SKM-1 (cell line): ENCODE results near the gene CENPB.

Source experiments
- DNase-seq: peaks from one replicate; lab custom pipeline; 2025; ENCODE audit not compliant: unreplicated experiment; lab: John Stamatoyannopoulos, UW

Gene CENPB

DNA sequence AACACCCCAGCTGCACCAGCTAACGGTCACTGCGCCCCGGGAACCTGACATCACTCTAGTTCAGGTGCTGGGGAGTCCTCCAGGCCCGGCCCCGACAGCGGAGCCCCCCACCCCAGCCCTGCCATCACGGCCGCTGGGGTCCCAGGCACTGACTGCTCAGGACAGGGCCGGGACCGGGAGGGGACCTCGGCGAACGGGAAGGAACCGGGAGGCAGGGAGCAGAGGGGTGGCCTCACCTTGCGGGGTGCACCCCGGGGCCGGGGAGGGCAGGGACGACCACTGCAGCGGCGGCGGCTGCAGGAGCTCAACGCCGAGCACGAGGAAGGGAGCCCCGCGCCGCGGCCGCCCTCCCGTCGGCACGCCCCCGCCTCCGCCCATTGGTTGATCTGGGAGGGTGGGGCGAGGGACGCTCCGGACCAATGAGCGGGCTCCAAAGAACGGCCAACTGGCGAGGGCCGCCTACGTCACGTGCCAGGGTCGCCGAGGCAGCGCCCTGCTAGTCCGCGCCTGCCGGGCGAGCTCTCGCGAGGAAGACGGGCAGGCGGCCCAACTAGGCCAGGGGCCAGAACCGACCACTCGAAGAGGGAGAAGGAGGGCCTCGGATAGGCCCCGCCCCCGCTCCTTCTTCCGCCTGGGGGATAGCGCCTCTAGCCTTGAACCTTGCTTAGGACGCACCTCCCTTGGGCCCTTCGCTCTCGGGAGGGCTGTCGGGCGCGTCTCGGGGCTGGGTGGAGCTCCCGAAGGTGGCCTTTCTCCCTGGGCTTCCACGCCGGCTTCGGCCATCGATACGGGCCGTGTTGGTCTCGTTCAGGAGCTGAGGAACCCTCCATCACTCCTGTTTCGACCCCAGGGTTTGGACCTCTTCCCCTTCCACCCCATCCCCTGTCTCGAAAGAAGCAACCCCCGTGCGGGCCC lies 18.9 kb downstream of the CENPB start, which contains the start of gene ADISSP:
ADISSP (minus strand) TSS at position 327 of the 915 bp plus-strand sequence. CDS start 7,653 bp downstream, outside the sequence.
- peak; percentile 81 for DNase-seq

DNA sequence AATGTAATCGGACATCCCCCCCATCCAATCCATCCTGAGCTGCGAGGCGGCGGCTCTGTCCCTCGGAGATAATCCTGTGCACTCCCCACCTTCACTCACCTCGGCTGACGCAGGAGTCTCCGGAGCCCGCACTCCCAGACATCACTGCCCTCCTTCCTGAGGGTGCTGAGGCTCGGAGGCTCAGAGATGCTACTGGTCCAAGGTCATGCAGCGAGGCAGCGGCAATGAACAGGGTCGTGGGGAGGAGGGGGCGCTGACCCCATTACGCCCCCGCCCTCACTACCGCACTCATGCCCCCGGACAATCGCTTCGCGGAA lies 19.5 kb downstream of the CENPB start:
- no peak for DNase-seq

DNA sequence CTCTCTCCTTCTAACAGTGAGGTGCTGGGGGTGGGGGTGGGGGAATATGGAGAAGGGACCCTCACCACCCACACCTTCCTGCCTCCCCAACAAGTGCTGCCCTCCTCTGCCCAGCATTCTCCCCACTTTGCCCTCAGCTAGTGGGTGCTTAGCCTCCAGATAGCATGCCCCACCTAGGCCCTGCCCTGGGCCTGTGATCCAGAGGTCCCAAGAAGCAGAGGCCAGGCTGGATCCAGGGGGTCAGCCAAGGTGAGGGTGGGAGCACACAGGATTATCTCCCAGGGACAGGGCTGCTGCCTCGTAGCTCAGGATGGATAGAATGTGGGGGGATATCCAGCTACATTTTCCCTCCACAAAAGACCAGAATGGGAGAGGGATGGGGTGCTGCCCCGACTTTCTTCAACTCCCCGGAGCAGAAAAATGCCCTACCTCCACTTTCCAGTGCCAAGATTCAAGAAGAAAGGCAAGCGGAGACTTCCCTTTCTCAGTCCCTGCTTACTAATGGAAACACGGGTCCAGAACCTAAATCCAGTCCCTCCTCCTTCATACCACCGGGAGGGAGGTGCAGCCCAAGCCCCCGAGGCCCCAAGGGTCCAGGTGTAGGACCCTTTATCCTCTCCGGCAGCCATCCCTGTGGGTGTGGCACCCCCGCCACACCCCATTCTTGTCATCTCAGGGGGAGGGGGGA lies 20.0 kb downstream of the CENPB start:
- no peak for DNase-seq

DNA sequence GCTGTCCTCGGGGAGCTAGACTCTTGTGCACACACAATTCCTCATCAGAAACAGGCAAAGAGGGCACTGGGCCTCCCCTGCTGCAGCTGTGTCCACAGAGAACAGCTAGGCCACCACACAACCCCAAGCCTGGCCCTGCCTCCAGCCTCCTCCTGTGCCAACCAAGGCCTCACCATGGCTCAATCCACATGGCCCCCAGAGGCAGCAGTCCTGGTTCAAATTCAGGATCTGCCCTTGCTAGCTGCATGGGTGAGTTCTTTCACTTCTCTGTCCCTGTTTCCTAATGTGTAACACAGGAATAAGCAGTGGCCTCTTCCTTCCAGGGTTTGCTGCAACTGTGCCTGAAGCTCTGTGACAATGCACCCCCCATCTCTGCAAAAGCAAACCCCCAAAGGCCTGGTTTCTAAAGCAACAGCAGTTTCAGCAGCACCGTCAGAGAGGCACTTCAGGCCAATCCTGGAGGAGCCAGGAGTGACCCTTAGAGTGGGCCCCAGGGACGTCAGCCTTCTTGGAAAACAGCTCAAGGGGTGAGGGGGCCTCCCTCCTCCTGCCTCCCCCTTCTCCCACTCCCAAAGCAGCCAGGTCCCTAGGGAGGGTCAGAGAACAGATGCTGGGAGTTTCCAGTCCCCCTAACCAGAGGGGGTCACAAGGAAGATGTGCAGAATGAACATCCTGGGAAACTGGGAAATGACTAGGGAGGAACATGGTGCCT lies 21.2 kb downstream of the CENPB start:
- DNase-seq = no peak

DNA sequence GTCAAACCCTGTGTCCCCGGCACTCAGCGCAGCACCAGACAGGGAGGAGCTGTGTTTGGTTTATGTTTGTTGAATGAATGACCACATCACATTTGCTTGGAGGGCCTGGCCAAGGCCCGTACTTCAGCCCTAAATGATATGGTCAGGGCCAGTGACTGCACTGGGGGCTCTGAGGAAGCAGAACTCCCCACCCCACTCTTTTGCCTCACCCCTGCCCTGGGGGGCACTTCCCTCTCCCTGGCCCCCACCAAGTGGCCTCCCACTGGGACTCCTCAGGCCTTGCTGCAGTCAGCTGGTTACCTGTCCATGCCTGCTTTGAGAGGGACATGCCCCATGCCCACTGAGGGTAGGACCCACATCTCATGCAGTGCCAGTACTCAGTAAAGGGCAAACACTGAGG lies 21.9 kb downstream of the CENPB start:
- no peak for DNase-seq

DNA sequence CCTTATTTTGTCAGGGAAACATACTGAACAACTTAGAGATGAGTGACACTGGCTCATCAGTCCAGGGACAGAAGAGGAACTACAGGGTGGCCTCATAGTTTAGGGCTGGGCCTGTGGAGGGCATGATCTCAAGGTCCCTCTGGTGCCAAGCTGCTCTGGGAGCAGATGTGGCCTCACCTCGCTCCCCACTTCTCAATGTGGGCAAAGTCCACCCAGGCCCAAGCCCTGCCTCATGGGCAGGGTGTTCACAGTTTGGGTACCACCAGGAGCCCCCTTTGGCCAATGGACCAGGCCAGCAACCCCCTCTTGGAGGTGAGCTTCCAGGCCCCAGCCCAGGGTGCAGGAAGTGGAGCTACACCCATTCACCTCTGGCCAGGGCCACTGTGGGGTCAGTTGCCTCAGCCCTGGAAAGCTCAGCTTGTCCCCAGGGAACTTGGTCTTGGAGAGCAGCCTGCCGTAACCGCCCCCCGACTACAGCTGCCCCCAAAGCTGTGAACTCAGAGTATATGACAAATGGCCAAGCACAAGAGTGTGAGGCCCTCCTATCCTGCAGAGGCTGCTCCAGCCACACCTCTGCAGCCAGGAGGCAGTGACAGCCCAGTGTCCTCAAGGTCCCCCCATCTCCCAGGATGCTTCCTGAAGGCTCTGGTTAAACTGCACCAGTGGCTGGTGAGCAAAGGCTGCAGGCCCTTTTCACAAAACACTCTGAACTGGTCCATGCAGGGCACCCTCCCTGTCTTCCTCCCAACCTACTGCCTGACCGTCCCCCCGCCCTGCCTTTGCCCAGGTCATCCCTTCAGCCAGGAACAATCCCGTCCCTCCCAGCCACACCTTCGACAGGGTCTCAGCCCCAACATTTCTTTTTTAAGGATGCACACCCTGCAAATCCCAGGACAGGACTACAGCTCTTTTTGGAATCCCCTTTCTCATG lies 22.6 kb downstream of the CENPB start:
- DNase-seq = no peak

DNA sequence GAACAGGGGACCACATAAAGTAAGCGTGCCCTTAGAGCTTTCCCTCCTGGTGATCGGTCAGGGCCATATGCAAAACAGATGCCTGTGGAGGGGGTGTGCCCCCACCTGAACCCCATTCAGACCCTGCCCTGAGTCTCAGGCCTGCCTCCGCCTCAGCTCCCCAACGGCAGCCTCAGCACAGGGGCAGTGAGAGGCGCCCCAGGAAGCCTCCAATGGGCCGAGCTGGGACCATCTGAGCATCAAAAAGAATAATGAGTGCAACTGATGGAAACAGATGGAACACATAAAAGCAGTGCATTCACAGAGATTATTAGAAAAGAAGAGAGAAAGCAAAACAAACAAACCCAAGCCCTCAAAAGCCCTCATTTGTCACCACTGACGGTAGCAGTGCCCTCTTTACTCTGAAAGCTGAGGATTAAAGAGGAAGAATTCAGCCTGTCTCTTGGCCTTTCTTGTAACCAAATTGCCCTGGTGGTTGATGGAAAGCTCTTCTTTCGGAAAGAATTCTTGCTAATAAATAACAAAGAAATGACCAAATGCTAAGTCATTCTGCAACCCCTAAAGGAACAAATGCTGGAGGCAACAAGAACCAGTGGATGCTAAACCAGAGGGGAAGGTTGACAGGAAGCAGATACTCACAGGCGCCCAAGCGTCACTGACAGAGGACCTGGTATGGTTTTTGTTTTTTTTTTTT lies 25.7 kb downstream of the CENPB start:
- DNase-seq = no peak

DNA sequence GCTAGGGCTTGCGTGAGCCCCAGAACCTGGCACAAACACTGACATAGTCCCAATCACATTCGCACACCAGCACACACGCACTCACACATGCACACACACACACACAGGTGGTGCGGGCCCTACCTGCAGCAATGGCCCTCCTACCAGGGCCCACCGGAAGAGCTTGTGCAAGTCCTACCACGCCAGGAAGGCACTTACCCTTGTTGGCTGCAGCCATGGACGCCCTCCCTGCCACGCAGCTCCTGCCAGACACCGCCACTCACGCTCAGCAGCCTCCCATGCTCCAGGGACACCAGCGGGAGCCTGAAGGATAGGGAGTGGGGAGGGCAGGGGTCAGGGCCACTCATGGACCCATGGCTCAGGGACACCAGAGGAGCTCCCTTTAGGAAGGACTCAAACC lies 26.7 kb downstream of the CENPB start:
- no peak for DNase-seq

DNA sequence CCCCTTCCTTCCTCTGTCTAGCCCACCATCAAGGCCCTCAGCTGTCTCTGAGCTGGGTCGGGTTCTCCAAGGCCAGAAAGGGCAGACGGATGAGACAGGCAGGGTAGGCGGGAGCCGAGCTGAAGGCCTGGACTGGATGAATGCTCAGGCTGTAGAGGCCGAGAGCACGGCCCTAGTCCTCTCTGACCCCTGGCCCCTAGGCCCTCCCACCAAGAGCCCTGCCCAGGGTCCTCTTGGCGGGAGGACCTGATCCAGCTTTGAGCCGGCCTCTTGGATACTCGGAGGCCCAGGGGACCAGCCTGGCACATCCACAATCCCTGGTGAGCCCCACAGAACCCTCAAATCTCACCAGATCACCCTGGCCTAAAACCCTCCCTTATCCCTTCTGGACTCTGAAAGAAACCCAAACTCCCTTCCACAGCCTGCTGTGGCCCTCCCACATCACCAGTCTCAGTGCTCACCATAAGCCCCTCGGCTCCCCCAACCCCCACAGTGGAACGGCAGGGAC lies 27.2 kb downstream of the CENPB start:
- no peak for DNase-seq

DNA sequence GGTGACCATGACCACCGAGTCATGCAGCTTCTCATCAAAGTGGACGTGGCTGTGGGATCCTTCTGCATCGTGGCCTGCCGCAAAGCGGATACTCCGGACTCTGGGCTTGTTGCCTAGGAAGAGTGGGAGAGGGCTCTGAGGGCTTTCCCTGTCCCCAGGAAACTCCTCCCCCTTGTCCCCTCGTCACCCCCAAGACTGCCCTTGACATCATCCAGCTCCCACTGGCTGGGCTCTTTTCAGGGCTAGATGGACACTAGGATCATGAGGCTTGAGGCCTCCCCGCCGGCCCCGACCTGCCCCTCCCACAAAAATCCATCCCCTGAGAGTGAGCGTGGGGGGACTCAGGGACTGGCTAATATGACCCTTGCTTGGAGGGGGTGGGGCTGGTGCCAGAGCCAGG lies 28.0 kb downstream of the CENPB start:
- no peak for DNase-seq

DNA sequence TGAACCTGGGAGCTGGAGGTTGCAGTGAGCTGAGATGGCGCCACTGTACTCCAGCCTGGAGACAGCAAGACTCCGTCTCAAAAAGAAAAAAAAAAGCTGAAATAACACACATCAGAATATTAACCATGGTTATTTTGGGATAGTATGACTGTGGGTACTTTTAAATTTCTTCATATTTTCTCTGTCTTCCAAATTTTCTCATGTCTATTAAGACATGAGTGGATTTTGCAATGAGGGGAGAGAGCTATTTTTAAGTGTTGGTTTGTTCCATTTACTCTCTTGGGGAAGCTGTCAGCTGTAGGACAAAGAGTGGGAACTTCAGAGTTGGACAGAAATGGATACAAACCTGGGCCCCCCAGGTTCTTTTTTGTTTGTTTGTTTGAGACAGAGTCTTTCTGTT lies 29.3 kb downstream of the CENPB start:
- no peak for DNase-seq

DNA sequence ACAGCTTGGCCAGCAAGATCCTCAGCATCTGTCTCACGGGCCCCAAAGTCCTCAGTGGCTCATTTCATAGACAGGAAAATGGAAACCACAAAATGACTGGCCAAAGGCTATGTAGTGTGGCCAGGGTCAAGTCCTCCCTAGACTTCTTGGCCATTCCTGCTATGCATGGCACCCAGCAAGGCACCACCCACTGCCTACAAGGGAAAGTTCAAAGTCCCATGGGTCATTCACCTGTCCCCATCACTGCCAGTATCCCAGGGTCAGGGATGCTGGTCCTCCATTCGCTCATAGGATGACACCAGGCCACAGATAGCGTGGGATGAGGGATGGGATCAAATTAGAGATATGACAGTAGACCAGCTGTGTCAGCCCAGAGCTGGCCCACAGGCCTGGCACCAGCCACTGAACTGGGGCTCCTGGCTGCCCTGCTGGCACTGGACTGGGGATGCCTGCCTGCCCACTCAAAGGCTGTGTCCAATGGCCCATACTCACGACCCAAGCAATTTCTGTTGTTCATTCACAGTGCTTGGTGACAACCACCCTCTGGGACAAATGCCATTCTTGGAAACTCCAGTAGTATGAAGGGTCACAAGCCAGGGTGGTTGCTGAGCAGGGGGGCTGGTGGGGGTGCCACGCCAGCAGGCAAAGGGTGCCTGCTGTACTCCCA lies 30.6 kb downstream of the CENPB start:
- no peak for DNase-seq

DNA sequence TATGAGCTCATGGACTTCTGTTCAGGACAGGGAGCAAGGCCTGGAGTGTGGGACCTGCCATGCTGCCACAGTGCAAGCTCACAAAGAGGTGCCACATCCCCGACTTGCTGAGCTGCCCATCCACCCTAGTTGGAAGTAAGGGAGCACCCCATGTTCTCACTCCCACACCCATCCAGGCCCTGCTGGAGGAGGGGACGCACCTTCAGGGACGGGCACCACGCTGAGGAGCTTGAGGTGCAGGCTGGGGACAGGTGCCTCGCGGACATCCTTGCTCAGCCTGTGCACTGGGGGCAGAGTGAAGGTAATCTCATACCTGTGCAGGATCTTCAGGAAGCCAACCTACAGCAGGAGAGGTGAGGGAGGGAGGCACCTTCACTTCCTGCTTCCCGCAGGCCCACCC lies 31.3 kb downstream of the CENPB start:
- no peak for DNase-seq

DNA sequence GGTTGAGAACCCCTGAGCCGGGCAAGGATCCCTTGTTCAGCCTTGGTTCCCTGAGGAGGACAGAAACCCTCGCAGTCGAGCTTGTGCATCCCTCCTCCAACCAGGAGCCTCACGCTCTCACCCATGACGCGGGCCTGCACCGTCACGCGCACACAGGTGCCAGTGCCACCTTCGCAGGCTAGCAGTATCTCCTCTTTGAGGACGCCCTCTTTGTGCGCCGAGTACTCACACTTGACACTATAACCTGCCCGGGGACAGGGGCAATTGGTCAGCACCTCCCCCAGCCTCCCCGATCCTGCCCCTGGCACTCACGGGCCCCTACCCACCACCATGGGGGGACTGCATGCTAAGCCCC lies 32.3 kb downstream of the CENPB start:
- no peak for DNase-seq

DNA sequence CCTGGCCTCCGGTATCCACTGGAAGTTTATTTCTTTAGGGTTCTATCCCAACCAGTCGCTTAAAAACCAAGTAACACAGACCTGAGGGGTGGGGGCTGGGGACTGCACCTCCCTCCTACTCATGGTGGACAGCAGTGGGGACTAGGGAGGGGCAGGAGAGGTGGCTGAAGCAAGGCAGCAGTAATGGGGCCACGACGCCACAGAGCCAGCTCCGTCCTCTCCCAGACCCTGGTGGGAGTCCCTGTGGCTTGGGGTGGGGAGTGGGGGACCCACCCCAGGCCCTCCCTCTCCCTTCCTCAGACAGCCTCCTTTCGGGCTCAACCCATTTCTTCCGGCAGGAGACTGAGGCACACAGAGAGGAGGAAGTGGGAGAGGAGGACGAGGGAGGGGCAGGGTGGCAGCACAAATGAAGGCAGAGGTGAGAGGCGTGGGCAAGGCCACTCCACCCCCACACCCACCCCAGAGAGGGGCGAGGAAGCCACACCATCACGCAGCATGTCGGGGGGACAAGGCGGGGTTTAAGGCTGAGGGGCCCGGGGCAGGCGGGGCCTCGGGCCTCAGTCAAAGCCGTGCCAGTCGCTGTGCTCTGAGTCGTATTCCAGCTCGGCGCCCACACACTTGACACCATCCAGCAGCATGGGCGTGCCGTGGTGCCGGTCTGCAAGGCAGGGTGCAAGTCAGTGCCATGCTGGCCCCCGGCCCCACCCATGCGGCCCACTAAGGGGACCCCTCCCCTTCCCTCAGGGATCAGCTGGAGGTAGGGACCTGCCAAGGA lies 32.9 kb downstream of the CENPB start:
- no peak for DNase-seq

DNA sequence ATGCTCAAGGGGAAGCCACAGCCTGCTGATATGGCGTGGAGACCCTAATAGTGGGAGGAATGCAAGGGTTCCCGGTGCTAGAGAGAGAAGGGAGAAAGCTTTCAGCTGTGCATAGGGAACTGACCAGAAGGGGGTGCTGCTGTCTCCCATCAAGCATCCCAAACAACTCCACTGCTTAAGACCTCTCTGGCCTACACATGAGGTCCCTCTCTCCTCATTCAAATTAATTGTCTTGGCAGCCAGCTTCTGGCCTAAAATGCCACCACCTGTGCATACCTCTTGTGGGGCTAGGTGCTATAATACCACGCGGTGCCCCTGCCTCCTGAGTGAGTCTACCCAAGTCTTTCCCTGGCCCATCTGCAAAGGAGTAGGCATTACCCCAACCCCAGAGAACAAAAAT lies 33.4 kb downstream of the CENPB start:
- DNase-seq = peak; percentile 27

DNA sequence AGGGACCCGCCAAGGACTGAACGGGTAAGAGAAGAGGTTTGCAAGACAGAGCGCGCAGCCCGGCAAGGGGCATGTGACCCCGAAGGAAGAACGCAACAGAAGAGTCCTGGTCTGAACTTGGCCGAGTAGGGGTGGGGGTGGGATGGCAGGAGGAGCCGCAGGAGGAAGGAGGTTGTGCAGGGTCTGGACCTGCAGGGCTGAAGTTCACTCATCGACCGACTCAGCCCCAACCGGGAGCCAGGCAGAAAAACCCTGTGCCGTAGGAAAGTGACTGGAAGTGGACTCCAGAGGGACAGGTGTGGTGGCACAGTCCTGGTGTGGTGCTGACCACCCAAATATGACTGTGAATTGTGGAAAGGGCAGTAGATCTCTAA lies 34.2 kb downstream of the CENPB start:
- DNase-seq = no peak

DNA sequence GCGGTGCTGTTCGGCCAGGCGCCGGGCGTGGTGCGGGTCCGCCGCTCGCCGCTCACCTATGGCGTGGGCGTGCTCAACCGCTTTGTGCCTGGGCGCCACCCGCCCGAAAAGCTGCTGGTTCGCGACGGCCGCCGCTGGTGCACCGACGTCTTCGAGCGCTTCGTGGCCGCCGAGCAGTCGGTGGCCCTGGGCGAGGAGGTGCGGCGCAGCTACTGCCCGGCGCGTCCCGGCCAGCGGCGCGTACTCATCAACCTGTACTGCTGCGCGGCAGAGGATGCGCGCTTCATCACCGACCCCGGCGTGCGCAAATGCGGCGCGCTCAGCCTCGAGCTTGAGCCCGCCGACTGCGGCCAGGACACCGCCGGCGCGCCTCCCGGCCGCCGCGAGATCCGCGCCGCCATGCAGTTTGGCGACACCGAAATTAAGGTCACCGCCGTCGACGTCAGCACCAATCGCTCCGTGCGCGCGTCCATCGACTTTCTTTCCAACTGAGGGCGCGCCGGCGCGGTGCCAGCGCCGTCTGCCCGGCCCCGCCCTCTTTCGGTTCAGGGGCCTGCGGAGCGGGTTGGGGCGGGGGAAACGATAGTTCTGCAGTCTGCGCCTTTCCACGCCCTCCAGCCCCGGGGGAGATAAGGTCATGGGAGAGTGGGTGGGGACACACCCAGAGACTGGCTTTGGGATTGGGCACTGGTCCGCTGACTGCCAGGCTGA lies 34.7 kb downstream of the CENPB start:
- DNase-seq = no peak
